Left ventricle myocardium inferior (tissue), 1 donor: ENCODE results near the gene MGAT5B. TPM values are rescaled to one million over a fixed set of nuclear protein-coding genes. Genes with fewer than 3 reads are reported as not detected.

ENCODE experiments used
- DNase-seq: peaks from one replicate; pipeline ENCODE4 v3.0.0-alpha.2; 2020
- H3K27ac ChIP-seq: fragments of 200-600 bp; replicated peaks from 2 replicates; pipeline ENCODE4 v1.8.0; 2021
- H3K27me3 ChIP-seq: fragments of 200-600 bp; 2 replicates; pipeline ENCODE4 v1.8.0; 2021; ENCODE audit warnings: low read depth
- H3K36me3 ChIP-seq: fragments of 200-600 bp; 2 replicates; pipeline ENCODE4 v1.8.0; 2021
- H3K4me1 ChIP-seq: fragments of 200-600 bp; 2 replicates; pipeline ENCODE4 v1.8.0; 2021
- H3K4me3 ChIP-seq: fragments of 200-600 bp; 2 replicates; pipeline ENCODE4 v1.8.0; 2021; ENCODE audit warnings: mild to moderate bottlenecking, moderate library complexity
- H3K9me3 ChIP-seq: fragments of 200-600 bp; replicated peaks from 2 replicates; pipeline ENCODE4 v1.8.0; 2021
- CTCF ChIP-seq: fragments of 200-600 bp; IDR thresholded peaks from 2 replicates; pipeline ENCODE4 v1.8.0; 2021; ENCODE audit warnings: antibody characterized with exemption, mild to moderate bottlenecking, borderline replicate concordance
- intact Hi-C: fragments of 100-400 bp; cut with micrococcal nuclease; formaldehyde crosslinking; loops from one replicate; pipeline ENCODE4 v1.11.0; 2022
- total RNA-seq: library from RNA; stranded (reverse); fragmentation: NEBNext Ultra II Directional; extraction: Animal tissue kit (Norgen Biotek cat#: 25700); gene quantifications from one replicate; pipeline ENCODE4 v1.2.1, GENCODE V29; 2021
- donor health status: DM: no; HTN: yes; CAD: no; lungs with severe emphysema.

Gene MGAT5B
- total RNA-seq, 1 donor from 2014 or later: 0.08 TPM

- H3K9me3 ChIP-seq: no peaks in the 10 kb centered on the region
- no peak for DNase-seq
- H3K36me3 ChIP-seq: no peaks in the 10 kb centered on the region
- no peak for TF ChIP-seq CTCF
- no peak overlapping the region for H3K27ac ChIP-seq
- no peaks in the 10 kb centered on the region for H3K4me1 ChIP-seq
- no peak overlapping the region for H3K4me3 ChIP-seq
- H3K27me3 ChIP-seq: peaks cover 70% of the 10 kb centered on the region
- intact Hi-C loops: no loop called here
Observed at GRCh38 chr17:76883744-76884525, 15.7 kb downstream of the MGAT5B start.

- DNase-seq: no peak
- intact Hi-C loops: no loop called here
- Histone ChIP-seq H3K4me1 (no peaks in the 10 kb centered on the region), H3K27me3 (peaks cover 69% of the 10 kb centered on the region), H3K27ac (no peak overlapping the region), H3K4me3 (no peak overlapping the region), H3K9me3 (no peaks in the 10 kb centered on the region), H3K36me3 (no peaks in the 10 kb centered on the region)
- no peak for TF ChIP-seq CTCF
Observed at GRCh38 chr17:76884995-76885893, 17.0 kb downstream of the MGAT5B start.

GRCh38 chr17:76885894-76886290 is 17.7 kb downstream of the MGAT5B start:
- H3K9me3 ChIP-seq: no peaks in the 10 kb centered on the region
- no peak overlapping the region for H3K4me3 ChIP-seq
- no peaks in the 10 kb centered on the region for H3K4me1 ChIP-seq
- no peak overlapping the region for H3K27ac ChIP-seq
- intact Hi-C loops: no loop called here
- H3K36me3 ChIP-seq: no peaks in the 10 kb centered on the region
- DNase-seq: no peak
- peaks cover 68% of the 10 kb centered on the region for H3K27me3 ChIP-seq
- TF ChIP-seq CTCF: no peak

GRCh38 chr17:76886395-76886794 is 18.2 kb downstream of the MGAT5B start:
- Histone ChIP-seq H3K4me3 (no peak overlapping the region), H3K27me3 (peaks cover 68% of the 10 kb centered on the region), H3K9me3 (no peaks in the 10 kb centered on the region), H3K36me3 (no peaks in the 10 kb centered on the region), H3K27ac (no peak overlapping the region), H3K4me1 (no peaks in the 10 kb centered on the region)
- intact Hi-C loops: no loop called here
- TF ChIP-seq CTCF: no peak
- no peak for DNase-seq

- Histone ChIP-seq H3K36me3 (no peaks in the 10 kb centered on the region), H3K9me3 (no peaks in the 10 kb centered on the region), H3K4me1 (no peaks in the 10 kb centered on the region), H3K27ac (no peak overlapping the region), H3K27me3 (peaks cover 79% of the 10 kb centered on the region), H3K4me3 (no peak overlapping the region)
- intact Hi-C loops: no loop called here
- TF ChIP-seq CTCF: no peak
- no peak for DNase-seq
Observed at GRCh38 chr17:76887802-76888201, 19.6 kb downstream of the MGAT5B start.
